NCI-H82 (cell line): ENCODE results near the gene RPAP2.

Source experiments
- DNase-seq: peaks from one replicate; lab custom pipeline; 2025; lab: John Stamatoyannopoulos, UW

Gene RPAP2

DNA sequence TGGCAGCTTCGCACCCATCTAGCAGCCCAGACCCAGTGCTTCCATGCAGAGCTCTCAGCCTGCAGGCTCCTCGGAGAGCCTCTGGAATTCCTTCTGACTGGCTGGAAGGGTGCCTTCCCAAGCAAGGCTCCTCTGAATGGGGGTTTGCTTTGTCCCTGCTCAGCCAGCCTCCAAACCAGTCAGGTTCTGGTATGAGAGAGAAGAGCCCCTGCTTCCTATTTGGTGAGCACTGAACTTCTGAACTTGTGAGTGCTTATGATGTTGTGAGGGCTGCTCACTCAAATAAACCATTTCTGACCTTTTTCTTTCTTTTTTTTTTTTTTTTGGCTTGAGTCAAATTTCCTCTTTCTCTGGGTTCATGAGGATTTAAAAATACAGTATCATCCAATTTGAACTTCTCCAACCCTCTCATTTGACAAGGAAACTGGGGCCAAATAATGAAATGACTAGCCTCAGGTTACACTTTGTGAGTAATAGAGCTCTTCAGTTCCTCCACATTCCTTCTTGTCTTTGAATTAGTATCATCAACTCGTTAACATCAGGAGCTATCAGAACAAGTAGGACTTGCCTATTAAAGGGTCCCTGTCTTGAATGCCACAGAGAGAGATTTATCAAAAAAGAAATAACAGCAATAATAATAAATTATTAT lies 148.3 kb downstream of the RPAP2 start:
- no peak for DNase-seq

DNA sequence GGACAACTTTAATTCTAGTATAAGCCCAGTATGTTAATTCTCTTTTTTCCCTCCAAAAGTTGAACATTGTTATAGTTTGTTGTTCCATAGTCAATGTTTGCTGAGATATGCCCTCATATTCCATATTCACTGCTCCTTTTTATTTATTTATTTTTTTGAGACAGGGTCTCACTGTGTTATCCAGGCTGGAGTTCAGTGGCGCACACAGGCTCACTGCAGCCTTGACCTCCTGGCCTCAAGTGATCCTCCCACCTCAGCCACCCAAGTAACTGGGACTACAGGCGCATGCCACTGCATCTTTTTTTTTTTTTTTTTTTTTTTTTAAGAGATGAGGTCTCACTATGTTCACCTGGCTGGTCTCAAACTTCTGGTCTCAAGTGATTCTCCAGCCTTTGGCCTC lies 149.1 kb downstream of the RPAP2 start:
- DNase-seq: no peak
